Liver (tissue), 9 donors: ENCODE data around the gene ZNF726. TPM values are rescaled to one million over a fixed set of nuclear protein-coding genes. Genes with fewer than 3 reads are reported as not detected.
"Not testable (repeated sequence)": the region's sequence is repeated elsewhere in the genome, so short reads cannot be mapped to it uniquely, and the experiment has no call there.

ENCODE experiments used
- DNase-seq: peaks from one replicate; pipeline ENCODE4 v3.0.0-alpha.2; 2017; ENCODE audit warnings: low spot score
- H3K27ac ChIP-seq, 2 donors: one replicate each; pipeline ENCODE4 v1.7.0; 2013; ENCODE audit warnings: inconsistent platforms in 2 of 2, low read length in 2 of 2, control low read depth in 1 of 2, low read depth in 1 of 2, mild to moderate bottlenecking in 1 of 2
- H3K27me3 ChIP-seq, 4 donors: one replicate each; pipeline versions ENCODE4 v1.6.1 to v1.7.0; 2013; ENCODE audit warnings: low read length in 3 of 4, inconsistent platforms in 1 of 4, mild to moderate bottlenecking in 1 of 4, moderate library complexity in 1 of 4; ENCODE audit not compliant: control insufficient read depth in 4 of 4, insufficient read depth in 4 of 4
- H3K36me3 ChIP-seq, 4 donors: one replicate each; pipeline versions ENCODE4 v1.6.1 to v1.7.0; 2013; ENCODE audit warnings: low read length in 3 of 4, mild to moderate bottlenecking in 3 of 4, low read depth in 1 of 4, moderate library complexity in 1 of 4; ENCODE audit not compliant: control insufficient read depth in 4 of 4, insufficient read depth in 3 of 4
- H3K4me1 ChIP-seq, 4 donors: one replicate each; pipeline versions ENCODE4 v1.6.1 to v1.7.0; 2013; ENCODE audit warnings: low read length in 3 of 4, mild to moderate bottlenecking in 3 of 4, moderate library complexity in 1 of 4; ENCODE audit not compliant: control insufficient read depth in 4 of 4, insufficient read depth in 4 of 4
- H3K4me3 ChIP-seq, 3 donors: one replicate each; pipeline versions ENCODE4 v1.6.1 to v1.7.0; 2013; ENCODE audit warnings: low read length in 3 of 3, control low read depth in 1 of 3, low read depth in 1 of 3, mild to moderate bottlenecking in 1 of 3
- H3K9ac ChIP-seq, 2 donors: one replicate each; pipeline ENCODE4 v1.7.0; 2013; ENCODE audit warnings: low read length in 2 of 2, mild to moderate bottlenecking in 2 of 2, moderate library complexity in 2 of 2, control low read depth in 1 of 2, low read depth in 1 of 2
- H3K9me3 ChIP-seq, 4 donors: one replicate each; pipeline versions ENCODE4 v1.6.1 to v1.7.0; 2013; ENCODE audit warnings: low read length in 3 of 4; ENCODE audit not compliant: control insufficient read depth in 4 of 4
- ATF3 ChIP-seq: IDR thresholded peaks from 2 replicates; pipeline ENCODE4 v1.6.1; 2016; ENCODE audit warnings: antibody characterized with exemption
- HNF4A ChIP-seq, 2 donors: conservative IDR thresholded peaks; 2 replicates each; pipeline ENCODE4 v1.6.1; 2016; ENCODE audit warnings: antibody characterized with exemption in 2 of 2, mild to moderate bottlenecking in 2 of 2
- MAX ChIP-seq: IDR thresholded peaks from 2 replicates; pipeline ENCODE4 v1.6.1; 2016; ENCODE audit warnings: antibody characterized with exemption
- NR2F2 ChIP-seq: IDR thresholded peaks from 2 replicates; pipeline ENCODE4 v1.6.1; 2016; ENCODE audit warnings: antibody characterized with exemption
- RAD21 ChIP-seq, 2 donors: IDR thresholded peaks; 2 replicates each; pipeline ENCODE4 v1.6.1; 2016; ENCODE audit warnings: antibody characterized with exemption in 2 of 2, mild to moderate bottlenecking in 2 of 2
- REST ChIP-seq: IDR thresholded peaks from 2 replicates; pipeline ENCODE4 v1.6.1; 2016; ENCODE audit warnings: antibody characterized with exemption, mild to moderate bottlenecking
- RXRA ChIP-seq, 2 donors: IDR thresholded peaks; 2 replicates each; pipeline ENCODE4 v1.6.1; 2017 to 2018; ENCODE audit warnings: antibody characterized with exemption in 2 of 2, mild to moderate bottlenecking in 1 of 2
- SP1 ChIP-seq: IDR thresholded peaks from 2 replicates; pipeline ENCODE4 v1.6.1; 2018; ENCODE audit warnings: antibody characterized with exemption, mild to moderate bottlenecking
- YY1 ChIP-seq: IDR thresholded peaks from 2 replicates; pipeline ENCODE4 v1.6.1; 2016; ENCODE audit warnings: antibody characterized with exemption, mild to moderate bottlenecking
- ZBTB33 ChIP-seq: IDR thresholded peaks from 2 replicates; pipeline ENCODE4 v1.6.1; 2016; ENCODE audit warnings: antibody characterized with exemption
- WGBS: extraction: QIAGEN DNeasy Blood & Tissue Kit; methylation state at CpG from one replicate; pipeline ENCODE4 v1.1.7; 2013; 5-methylcytosine and 5-hydroxymethylcytosine counted together
- polyA plus RNA-seq, 2 donors: library from polyadenylated mRNA; stranded (reverse) in 1 of 2; unstranded in 1 of 2; fragments of 200-250 nt in 1 of 2; fragments of >200 nt in 1 of 2; fragmentation: Nextera tagmentation in 1 of 2; extraction: Ambion mirVana in 1 of 2; gene quantifications; one replicate each; pipeline versions ENCODE4 v1.2.1 to v1.2.3, GENCODE V29; 2013 to 2015
- total RNA-seq, 2 donors: library from RNA; depleted of rRNA; stranded (reverse); fragments of >200 nt; gene quantifications; one replicate each; pipeline ENCODE4 v1.2.3, GENCODE V29; 2014
- donor health status: healthy.
- donor health status: healthy.
- donor health status: healthy.
- donor health status: healthy.
- donor health status: healthy.

Gene ZNF726
- total and polyA plus RNA-seq, 4 donors, result 0.57 to 8.0 (median 1.1) TPM

GRCh38 chr19:23974941-23975340 lies 60.3 kb downstream of the ZNF726 start:
- Histone ChIP-seq H3K27ac (no peak overlapping the region), H3K4me3 (no peak overlapping the region), H3K27me3 (no peaks in the 10 kb centered on the region), H3K36me3 (no peaks in the 10 kb centered on the region), H3K9ac (no peak overlapping the region), H3K4me1 (peaks cover 0 to 3% (median 0%) of the 10 kb centered on the region in 4 donors), H3K9me3 (peaks cover 0 to 2% (median 0%) of the 10 kb centered on the region in 4 donors)
- TF ChIP-seq SP1 (no peak), YY1 (no peak), MAX (no peak), RAD21 (IDR thresholded peaks at IDR 0.05) (no peak), RXRA (IDR thresholded peaks at IDR 0.05) (no peak), ZBTB33 (no peak), HNF4A (conservative IDR thresholded peaks at IDR 0.05) (no peak), REST (no peak), NR2F2 (no peak), ATF3 (no peak)
- DNase-seq, result no peak
- 91% methylated on average over 2 of the region's 2 CpGs for WGBS

- not testable (repeated sequence) for H3K9me3 ChIP-seq, H3K36me3 ChIP-seq, DNase-seq, H3K27me3 ChIP-seq, H3K9ac ChIP-seq, H3K4me3 ChIP-seq, H3K27ac ChIP-seq, H3K4me1 ChIP-seq
- WGBS, result 78% methylated on average over 3 of the region's 3 CpGs
Observed at GRCh38 chr19:23976631-23977030, 61.9 kb downstream of the ZNF726 start.

DNA sequence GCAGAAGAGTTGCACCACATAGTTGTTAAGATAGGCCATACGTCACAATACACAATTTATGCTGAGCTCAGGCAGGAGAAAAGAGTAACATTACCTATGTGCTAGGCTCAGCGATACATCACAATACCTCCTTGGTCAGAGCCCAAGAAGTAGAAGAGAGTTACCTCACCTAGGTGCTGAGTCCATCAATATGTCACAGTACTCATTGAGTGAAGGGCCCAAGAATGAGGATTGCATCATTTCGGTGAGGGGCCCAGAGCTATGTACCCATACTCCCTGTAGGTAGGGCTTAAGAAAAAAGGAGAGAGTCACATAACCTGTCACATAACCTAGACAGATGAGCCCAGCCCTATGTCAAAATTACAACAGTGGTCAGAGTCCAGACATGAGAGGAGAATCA lies 62.6 kb downstream of the ZNF726 start:
- not testable (repeated sequence) for H3K4me1 ChIP-seq, DNase-seq, H3K9me3 ChIP-seq, H3K4me3 ChIP-seq, H3K27ac ChIP-seq, H3K9ac ChIP-seq, H3K36me3 ChIP-seq, H3K27me3 ChIP-seq
- WGBS, result 94% methylated on average over 3 of the region's 3 CpGs
